Lower leg skin (tissue), 4 donors: ENCODE measurements around the gene CFD. TPM values are rescaled to one million over a fixed set of nuclear protein-coding genes. Genes with fewer than 3 reads are reported as not detected.
"Not testable (repeated sequence)": the region's sequence is repeated elsewhere in the genome, so short reads cannot be mapped to it uniquely, and the experiment has no call there.

Experiments used
- DNase-seq, 2 donors: peaks; one replicate each; pipeline ENCODE4 v3.0.0-alpha.2; 2019; ENCODE audit warnings: low spot score in 2 of 2
- H3K4me3 ChIP-seq: fragments of 200-600 bp; sonication (generic); 2 replicates; pipeline ENCODE4 v1.5.1; 2017; ENCODE audit warnings: mild to moderate bottlenecking, low read depth; ENCODE audit not compliant: poor library complexity, severe bottlenecking
- POLR2A ChIP-seq, 2 donors: fragments of 450-650 bp; IDR thresholded peaks; one replicate each; pipeline ENCODE4 v1.6.1; 2016 to 2017; ENCODE audit warnings: antibody characterized with exemption in 2 of 2, mild to moderate bottlenecking in 1 of 2, moderate library complexity in 1 of 2
- WGBS, 2 donors: methylation state at CpG; one replicate each; pipeline ENCODE4 v1.1.5; 2018; 5-methylcytosine and 5-hydroxymethylcytosine counted together
- intact Hi-C: fragments of 100-400 bp; cut with DNase I; formaldehyde crosslinking; loops from one replicate; pipeline ENCODE4 v1.15.0; 2023; ENCODE audit warnings: low total_unique reads
- total RNA-seq, 4 donors: library from RNA; depleted of rRNA; stranded (reverse); fragments of >200 nt; gene quantifications; one replicate each; pipeline ENCODE4 v1.1.0, GENCODE V29; 2016
- TF ChIP-seq, protein P1 (sequence below), 3 donors: fragments of 450-650 bp; IDR thresholded peaks; one replicate each; pipeline ENCODE4 v1.5.1; 2016; ENCODE audit warnings: antibody characterized with exemption in 3 of 3, mild to moderate bottlenecking in 3 of 3, moderate library complexity in 2 of 3

Gene CFD
- total RNA-seq, 4 donors from 2014 or later: 263 to 871 (median 364) TPM

DNA sequence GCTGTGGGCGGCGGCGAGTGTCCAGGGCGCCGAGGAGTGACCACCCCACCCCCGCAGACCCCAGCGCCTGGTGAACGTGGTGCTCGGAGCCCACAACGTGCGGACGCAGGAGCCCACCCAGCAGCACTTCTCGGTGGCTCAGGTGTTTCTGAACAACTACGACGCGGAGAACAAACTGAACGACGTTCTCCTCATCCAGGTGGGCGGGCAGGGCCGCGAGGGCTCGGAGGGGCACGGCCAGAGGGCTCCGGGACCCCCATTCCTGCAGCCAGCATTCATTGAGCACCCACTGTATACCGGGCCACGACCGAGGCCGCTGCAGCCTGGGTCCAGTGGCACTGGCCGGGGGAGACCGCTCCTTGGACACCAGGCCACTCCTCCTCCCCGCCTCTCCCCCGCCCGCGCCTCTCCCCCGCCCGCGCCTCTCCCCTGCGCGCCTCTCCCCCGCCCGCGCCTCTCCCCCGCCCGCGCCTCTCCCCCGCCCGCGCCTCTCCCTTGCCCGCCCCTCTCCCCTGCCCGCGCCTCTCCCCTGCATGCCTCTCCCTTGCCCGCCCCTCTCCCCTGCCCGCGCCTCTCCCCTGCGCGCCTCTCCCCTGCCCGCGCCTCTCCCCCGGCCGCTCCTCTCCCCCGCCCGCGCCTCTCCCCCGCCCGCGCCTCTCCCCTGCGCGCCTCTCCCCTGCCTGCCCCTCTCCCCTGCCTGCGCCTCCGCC is 15.5 kb upstream of the CFD start:
- H3K4me3 ChIP-seq: no peak overlapping the region
- DNase-seq: no peak
- intact Hi-C loops: loop anchor here (10.0 kb wide), 1 partner anchor 79 kb away; no protein-coding TSS in a partner anchor
- WGBS, 2 donors: 3 to 44% methylated on average over 10 to 20 of the region's 70 CpGs
- TF ChIP-seq, protein P1, sequence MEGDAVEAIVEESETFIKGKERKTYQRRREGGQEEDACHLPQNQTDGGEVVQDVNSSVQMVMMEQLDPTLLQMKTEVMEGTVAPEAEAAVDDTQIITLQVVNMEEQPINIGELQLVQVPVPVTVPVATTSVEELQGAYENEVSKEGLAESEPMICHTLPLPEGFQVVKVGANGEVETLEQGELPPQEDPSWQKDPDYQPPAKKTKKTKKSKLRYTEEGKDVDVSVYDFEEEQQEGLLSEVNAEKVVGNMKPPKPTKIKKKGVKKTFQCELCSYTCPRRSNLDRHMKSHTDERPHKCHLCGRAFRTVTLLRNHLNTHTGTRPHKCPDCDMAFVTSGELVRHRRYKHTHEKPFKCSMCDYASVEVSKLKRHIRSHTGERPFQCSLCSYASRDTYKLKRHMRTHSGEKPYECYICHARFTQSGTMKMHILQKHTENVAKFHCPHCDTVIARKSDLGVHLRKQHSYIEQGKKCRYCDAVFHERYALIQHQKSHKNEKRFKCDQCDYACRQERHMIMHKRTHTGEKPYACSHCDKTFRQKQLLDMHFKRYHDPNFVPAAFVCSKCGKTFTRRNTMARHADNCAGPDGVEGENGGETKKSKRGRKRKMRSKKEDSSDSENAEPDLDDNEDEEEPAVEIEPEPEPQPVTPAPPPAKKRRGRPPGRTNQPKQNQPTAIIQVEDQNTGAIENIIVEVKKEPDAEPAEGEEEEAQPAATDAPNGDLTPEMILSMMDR (IDR thresholded peaks at IDR 0.05): no peak
- TF ChIP-seq POLR2A (IDR thresholded peaks at IDR 0.05): no peak

DNA sequence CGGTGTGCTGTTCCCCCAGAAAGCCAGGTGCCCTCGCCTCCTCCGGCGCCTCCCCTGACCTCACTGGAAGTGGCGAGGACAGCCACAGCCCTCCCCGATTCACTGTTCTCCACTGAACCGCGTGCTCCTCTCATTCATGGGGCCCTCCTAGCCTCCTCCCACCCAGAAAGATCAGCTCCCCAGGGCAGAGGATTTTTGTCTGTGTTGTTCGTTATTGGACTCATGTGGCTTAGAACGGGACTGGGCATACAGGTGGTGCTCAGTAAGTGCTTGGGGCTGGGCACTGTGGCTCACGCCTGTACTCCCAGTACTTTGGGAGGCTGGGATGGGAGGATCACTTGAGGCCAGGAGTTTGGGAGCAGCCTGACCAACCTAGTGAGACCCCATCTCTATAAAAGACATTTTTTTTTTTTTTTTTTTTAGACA is 14.9 kb upstream of the CFD start:
- intact Hi-C loops: loop anchor here (10.0 kb wide), 1 partner anchor 80 kb away; no protein-coding TSS in a partner anchor
- no peak overlapping the region for H3K4me3 ChIP-seq
- 9 to 32% methylated on average over 8 to 10 of the region's 11 CpGs for WGBS, 2 donors
- no peak for DNase-seq
- TF ChIP-seq POLR2A (IDR thresholded peaks at IDR 0.05): no peak
- TF ChIP-seq, protein P1 (IDR thresholded peaks at IDR 0.05): no peak

DNA sequence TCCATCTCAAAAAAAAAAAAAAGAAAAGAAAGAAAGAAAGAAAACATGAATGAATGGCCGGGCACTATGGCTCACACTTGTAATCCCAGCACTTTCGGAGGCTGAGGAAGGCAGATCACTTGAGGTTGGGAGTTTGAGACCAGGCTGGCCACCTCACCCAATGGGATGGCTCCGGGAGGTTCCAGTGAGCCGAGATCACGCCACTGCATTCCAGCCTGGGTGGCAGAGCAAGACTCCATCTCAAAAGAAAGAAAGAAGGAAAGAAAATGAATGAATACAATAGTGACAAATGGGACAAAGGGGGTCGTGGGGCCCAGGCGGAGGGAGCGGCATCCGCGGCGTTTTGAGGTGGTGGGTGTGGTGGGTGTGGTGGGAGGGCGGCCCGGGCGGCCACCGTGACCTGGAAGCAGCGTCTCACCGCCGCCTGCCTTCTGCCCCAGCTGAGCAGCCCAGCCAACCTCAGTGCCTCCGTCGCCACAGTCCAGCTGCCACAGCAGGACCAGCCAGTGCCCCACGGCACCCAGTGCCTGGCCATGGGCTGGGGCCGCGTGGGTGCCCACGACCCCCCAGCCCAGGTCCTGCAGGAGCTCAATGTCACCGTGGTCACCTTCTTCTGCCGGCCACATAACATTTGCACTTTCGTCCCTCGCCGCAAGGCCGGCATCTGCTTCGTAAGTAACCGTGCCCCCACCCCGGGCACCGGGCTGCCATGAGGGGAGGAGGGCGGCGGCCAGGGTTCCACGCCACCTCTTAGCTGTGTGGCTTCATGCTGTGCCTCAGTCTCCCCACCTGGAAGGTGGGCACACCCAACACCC is 13.6 kb upstream of the CFD start:
- WGBS, 2 donors: 62 to 68% methylated on average over 28 to 35 of the region's 37 CpGs
- intact Hi-C loops: loop anchor here (10.0 kb wide), 1 partner anchor 81 kb away; no protein-coding TSS in a partner anchor
- TF ChIP-seq, protein P1 (IDR thresholded peaks at IDR 0.05): no peak
- no peak for TF ChIP-seq POLR2A (IDR thresholded peaks at IDR 0.05)
- no peak overlapping the region for H3K4me3 ChIP-seq
- DNase-seq: no peak

DNA sequence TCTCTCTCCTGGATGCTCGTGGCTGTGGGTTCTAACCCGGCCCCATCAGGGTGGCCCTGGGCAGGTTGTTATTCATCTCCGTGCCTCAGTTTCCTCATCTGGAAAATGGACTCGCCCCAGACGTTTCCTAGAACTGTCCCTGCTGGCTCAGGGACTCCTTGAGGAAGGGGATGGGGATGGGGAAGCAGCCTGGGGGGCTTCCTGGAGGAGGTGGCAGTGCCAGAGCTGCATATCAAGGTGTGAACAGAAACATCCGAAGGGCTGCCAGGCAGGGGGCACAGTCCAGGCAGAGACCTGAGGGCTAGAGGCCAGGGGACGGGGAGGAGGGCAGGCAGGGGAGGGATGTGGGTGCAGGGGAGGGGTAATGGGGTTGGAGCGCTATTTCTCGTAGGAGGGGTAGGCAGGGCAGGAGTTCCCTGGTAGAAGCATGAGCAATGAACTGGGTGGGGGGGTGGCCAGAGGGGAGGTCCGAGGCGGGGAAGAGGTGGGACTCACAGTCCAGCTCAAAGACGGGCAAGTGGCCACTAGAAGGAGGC is 11.0 kb upstream of the CFD start:
- DNase-seq: no peak
- no peak overlapping the region for H3K4me3 ChIP-seq
- intact Hi-C loops: loop anchor here (10.0 kb wide), 1 partner anchor 84 kb away; no protein-coding TSS in a partner anchor
- 34 to 41% methylated on average over 12 of the region's 12 CpGs for WGBS, 2 donors
- TF ChIP-seq POLR2A (IDR thresholded peaks at IDR 0.05): no peak
- TF ChIP-seq, protein P1 (IDR thresholded peaks at IDR 0.05): no peak

DNA sequence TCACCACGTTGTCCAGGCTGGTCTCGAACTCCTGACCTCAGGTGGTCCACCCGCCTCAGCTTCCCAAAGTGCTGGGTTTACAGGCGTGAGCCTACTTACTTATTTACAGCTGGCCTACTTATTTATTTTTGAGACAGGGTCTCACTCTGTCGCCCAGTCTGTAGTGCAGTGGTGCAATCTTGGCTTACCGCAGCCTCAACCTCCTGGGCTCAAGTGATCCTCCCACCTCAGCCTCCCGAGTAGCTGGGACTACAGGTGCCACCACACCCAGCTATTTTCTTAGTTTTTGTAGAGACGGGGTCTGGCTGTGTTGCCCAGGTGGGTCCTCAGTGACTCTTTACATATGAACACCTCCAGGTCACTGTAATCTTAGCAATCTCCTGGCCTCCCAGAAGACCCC is 10.3 kb upstream of the CFD start:
- not testable (repeated sequence) for DNase-seq, H3K4me3 ChIP-seq
- intact Hi-C loops: loop anchor here (10.0 kb wide), 1 partner anchor 84 kb away; no protein-coding TSS in a partner anchor
- WGBS, 2 donors: 82 to 85% methylated on average over 8 of the region's 8 CpGs
